ENCODE measurements around the gene KIAA0753. TPM values are rescaled to one million over a fixed set of nuclear protein-coding genes. Genes with fewer than 3 reads are reported as not detected.
A peak's percentile ranks its signal among the peaks of the same experiment; 100 is the strongest.

KIAA0753 gene
- total RNA-seq, 1 donor = 14.4 TPM

DNA sequence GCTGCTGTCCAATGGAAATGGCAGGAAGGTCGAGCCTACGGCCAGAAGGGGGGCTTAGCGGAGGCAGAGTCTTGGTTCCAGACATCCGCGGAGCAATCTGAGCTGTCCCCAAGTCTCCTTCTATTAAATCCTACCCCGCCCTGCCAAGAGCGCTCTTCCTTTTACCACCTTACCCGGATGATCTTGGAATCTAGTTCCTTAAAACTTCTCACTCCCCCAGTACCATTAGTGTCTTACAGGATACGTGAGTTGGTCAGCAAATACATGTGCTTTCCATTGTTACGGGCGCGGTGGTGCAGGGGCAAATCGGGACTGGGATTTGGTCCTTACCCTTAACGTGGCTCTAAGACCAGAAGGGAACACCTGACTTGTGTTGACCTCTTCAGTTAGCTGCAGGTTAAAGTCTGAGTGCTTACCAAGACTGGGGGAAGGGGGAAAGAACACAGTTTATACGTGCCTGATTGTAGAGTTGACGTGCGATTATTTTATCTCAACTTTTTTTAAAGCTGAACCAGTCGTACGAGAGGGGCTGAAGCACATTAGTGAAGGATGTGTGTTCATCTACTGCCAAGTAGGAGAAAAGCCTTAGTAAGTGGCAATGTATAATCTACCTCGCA lies 844 bp upstream of the KIAA0753 start:
- H3K4me3 ChIP-seq (ENCODE audit: low read depth, low read length) = peak overlapping the region; percentile 96
- peak; percentile 30 for DNase-seq (ENCODE audit: low read depth)
- TF ChIP-seq, protein P1, sequence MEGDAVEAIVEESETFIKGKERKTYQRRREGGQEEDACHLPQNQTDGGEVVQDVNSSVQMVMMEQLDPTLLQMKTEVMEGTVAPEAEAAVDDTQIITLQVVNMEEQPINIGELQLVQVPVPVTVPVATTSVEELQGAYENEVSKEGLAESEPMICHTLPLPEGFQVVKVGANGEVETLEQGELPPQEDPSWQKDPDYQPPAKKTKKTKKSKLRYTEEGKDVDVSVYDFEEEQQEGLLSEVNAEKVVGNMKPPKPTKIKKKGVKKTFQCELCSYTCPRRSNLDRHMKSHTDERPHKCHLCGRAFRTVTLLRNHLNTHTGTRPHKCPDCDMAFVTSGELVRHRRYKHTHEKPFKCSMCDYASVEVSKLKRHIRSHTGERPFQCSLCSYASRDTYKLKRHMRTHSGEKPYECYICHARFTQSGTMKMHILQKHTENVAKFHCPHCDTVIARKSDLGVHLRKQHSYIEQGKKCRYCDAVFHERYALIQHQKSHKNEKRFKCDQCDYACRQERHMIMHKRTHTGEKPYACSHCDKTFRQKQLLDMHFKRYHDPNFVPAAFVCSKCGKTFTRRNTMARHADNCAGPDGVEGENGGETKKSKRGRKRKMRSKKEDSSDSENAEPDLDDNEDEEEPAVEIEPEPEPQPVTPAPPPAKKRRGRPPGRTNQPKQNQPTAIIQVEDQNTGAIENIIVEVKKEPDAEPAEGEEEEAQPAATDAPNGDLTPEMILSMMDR (IDR thresholded peaks at IDR 0.05; ENCODE audit: insufficient read depth, low read length) = no peak

DNA sequence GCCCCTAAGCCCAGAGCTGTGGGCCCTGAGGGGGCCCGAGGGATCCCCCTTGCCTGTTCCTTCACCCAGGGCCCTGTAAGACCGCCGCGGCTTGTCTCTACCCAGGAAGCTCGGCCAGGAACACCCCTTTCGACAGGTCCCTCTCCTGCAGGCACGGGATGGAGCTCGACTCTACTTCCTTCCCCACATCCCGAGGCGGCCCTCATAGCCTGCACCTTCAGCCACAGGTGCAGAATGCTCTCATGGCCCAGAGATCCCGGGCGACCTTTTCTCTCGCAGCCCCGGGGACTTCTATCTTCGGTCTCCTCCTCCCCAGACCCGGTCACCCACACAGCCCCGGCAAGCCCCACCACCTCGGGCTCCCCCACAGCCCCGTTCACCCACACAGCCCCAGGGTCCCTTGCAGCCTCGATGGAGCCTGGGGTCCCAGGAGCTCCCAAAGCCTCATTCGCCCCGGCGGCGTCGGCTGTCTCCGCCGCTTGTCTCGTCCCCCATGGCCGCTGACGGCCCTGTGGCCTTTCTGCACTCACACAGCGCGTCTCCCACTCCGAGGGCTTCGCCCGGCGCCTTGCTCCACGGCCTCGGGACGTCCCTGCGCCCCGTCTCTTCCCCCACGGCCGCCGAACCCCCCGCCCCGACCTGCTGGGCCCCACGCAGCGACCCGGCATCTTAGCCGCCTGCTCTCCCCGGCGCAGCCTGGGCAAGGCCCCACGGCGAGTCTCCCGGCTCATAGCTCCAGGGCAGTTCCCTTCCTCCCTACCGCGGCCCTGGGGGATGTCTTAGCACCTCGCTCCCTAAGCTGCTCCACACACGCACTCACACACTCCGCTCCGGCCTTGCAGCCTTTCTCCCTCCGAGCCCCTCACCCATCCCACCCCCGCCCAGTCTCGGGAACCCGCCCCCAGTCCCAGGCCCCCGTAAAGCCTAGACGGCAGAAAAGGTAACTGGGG lies 650 bp downstream of the KIAA0753 start:
- DNase-seq (ENCODE audit: low read depth) = peak; percentile 41

DNA sequence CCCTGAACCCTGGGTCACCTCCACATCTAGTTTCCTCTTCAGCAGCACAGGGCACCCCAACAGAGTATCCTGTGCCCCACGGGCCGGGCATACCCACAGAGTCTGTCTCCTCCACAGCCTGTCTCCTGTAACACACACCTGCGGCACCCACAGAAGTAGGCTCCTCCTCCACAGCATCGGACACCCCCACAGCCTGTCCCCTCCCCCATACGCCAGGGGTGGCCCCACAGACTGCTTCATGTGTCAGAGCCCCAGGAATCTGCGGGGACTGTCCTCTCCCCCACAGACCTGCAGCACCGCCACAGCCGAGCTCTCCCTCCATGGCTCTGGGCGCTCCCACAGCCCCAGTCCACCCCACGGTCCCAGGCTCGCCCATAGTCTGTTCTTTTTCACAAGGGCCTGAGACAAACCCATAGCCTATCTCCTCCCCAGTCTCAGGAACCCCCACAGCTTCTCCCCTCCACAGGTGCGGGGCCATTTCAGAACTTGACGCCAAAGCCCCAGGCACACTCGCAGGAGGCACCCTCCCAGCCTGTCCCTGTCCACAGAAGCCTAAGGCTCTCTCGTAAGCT lies 1.4 kb downstream of the KIAA0753 start:
- peak overlapping the region; percentile 96 for H3K4me3 ChIP-seq (ENCODE audit: low read depth, low read length)
- no peak for DNase-seq (ENCODE audit: low read depth)
- TF ChIP-seq, protein P1 (IDR thresholded peaks at IDR 0.05; ENCODE audit: insufficient read depth, low read length) = no peak

More for the DNA sequence above, 650 bp downstream of the KIAA0753 start:
- TF ChIP-seq, protein P1 (IDR thresholded peaks at IDR 0.05; ENCODE audit: insufficient read depth, low read length) = no peak
- H3K4me3 ChIP-seq (ENCODE audit: low read depth, low read length) = peak overlapping the region; percentile 96

DNA sequence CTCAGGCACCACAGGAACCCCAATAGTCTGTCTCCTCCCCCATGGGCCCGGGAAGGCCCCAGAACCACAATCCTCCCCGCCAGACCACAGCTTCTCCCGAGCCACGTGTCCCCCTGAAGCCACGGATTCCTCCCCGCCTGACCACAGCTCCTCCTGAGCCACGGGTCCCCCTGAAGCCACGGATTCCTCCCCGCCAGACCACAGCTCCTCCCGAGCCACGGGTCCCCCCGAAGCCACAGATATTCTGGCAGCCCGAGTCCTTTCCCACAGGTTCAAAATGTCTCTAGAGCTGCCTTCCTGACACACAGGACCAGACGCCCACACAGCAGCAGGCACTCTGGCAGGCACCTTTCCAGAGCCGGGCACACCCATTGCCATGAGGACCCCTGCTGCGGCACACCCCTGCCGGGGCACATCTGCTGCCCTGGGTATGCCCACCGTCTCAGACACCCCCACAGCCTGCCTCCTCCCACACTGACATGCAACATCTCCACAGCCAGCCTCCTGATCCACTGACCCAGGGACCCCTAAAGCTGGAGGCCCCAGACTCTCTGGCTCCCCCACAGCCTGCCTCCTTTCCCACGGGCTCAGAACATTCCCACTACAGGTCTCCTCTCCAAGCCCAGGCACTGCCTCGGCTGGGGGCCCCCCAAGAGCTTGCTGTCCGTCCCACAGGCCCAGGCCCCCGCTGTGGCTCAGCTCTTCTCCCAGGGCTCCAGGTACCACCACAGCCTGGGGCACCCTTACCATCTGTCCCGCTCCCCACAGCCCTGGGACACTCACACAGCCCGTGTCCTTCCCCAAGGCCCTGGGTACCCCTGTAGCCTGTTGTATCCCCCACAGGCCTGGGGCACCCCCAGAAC lies 2.2 kb downstream of the KIAA0753 start:
- no peak for DNase-seq (ENCODE audit: low read depth)
- peak overlapping the region; percentile 96 for H3K4me3 ChIP-seq (ENCODE audit: low read depth, low read length)
- TF ChIP-seq, protein P1 (IDR thresholded peaks at IDR 0.05; ENCODE audit: insufficient read depth, low read length) = no peak

DNA sequence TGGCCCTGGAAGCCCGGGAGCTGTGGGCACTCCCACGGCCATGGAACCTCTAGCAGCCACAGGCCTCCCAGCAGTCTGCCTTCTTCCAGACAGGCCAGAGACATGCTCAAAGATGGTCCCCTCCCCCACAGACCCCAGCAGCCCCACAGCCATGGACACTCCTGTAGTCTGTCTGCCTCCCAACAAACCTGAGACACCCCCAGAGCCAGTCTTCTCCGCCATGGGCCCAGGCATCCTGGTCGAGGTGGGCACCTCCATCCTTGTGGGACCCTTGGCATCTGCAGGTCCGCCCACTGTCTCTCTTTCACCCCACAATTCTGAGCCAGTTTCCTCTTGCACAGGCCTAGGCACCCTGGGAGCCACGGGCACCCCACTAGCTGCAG lies 3.1 kb downstream of the KIAA0753 start:
- no peak for DNase-seq (ENCODE audit: low read depth)
- no peak overlapping the region for H3K4me3 ChIP-seq (ENCODE audit: low read depth, low read length)
- TF ChIP-seq, protein P1 (IDR thresholded peaks at IDR 0.05; ENCODE audit: insufficient read depth, low read length) = no peak
